ENCODE measurements around the gene DOCK10.

DNA sequence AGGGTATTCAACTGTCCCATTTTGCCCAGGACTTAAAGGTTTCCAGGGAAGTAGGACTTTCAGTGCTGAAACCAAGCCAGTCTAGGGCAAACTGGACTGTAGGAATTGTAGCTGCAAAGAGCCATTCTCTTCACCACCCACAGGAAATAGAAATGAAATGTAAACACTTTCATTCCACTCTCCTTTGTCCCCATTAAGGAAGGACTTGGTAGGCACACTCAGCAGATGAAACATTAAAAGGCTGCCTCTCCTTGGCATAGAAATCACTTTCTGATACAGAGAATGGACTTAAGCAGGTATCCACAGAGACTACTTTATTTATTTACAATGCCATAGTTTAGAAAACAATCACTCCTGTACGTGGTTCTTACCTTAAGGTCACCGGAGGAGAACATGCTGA lies 223.2 kb downstream of the DOCK10 start:
- TF ChIP-seq CTCF (IDR thresholded peaks at IDR 0.05) (no peak), POLR2A (IDR thresholded peaks at IDR 0.05) (no peak)

Data from testis (tissue), 2 donors.